Measurements from ENCODE around the gene PSMC1.

PSMC1 gene

GRCh38 chr14:90299408-90299807, 43.1 kb downstream of the PSMC1 start:
- TF ChIP-seq, protein P1, sequence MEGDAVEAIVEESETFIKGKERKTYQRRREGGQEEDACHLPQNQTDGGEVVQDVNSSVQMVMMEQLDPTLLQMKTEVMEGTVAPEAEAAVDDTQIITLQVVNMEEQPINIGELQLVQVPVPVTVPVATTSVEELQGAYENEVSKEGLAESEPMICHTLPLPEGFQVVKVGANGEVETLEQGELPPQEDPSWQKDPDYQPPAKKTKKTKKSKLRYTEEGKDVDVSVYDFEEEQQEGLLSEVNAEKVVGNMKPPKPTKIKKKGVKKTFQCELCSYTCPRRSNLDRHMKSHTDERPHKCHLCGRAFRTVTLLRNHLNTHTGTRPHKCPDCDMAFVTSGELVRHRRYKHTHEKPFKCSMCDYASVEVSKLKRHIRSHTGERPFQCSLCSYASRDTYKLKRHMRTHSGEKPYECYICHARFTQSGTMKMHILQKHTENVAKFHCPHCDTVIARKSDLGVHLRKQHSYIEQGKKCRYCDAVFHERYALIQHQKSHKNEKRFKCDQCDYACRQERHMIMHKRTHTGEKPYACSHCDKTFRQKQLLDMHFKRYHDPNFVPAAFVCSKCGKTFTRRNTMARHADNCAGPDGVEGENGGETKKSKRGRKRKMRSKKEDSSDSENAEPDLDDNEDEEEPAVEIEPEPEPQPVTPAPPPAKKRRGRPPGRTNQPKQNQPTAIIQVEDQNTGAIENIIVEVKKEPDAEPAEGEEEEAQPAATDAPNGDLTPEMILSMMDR (IDR thresholded peaks at IDR 0.05), result no peak
- H3K9me3 ChIP-seq, result no peaks in the 10 kb centered on the region
- peak overlapping the region; percentile 8 to 15 for H3K4me3 ChIP-seq (ENCODE audit: low read depth in 1 of 2, low read length in 1 of 2)
- no peaks in the 10 kb centered on the region for H3K27me3 ChIP-seq
- H3K4me1 ChIP-seq (ENCODE audit: control insufficient read depth in 1 of 2, insufficient read depth in 1 of 2, low read depth in 1 of 2, low read length in 1 of 2), result peaks cover 74 to 79% of the 10 kb centered on the region in 2 experiments
- peaks cover 21% of the 10 kb centered on the region for H3K36me3 ChIP-seq
- peak overlapping the region; percentile 91 for H3K27ac ChIP-seq

- Histone ChIP-seq H3K27ac (peak overlapping the region; percentile 91), H3K4me1 (ENCODE audit: control insufficient read depth in 1 of 2, insufficient read depth in 1 of 2, low read depth in 1 of 2, low read length in 1 of 2) (peaks cover 62 to 66% of the 10 kb centered on the region in 2 experiments), H3K9me3 (no peaks in the 10 kb centered on the region), H3K36me3 (peaks cover 28% of the 10 kb centered on the region), H3K4me3 (ENCODE audit: low read depth in 1 of 2, low read length in 1 of 2) (peak overlapping the region in 1 of 2 experiments; percentile 8), H3K27me3 (no peaks in the 10 kb centered on the region)
- TF ChIP-seq, protein P1 (IDR thresholded peaks at IDR 0.05), result no peak
Observed at GRCh38 chr14:90300611-90301047, 44.3 kb downstream of the PSMC1 start.

- H3K36me3 ChIP-seq, result peaks cover 33% of the 10 kb centered on the region
- H3K4me1 ChIP-seq (ENCODE audit: control insufficient read depth in 1 of 2, insufficient read depth in 1 of 2, low read depth in 1 of 2, low read length in 1 of 2), result peaks cover 57 to 62% of the 10 kb centered on the region in 2 experiments
- no peaks in the 10 kb centered on the region for H3K27me3 ChIP-seq
- no peak overlapping the region for H3K4me3 ChIP-seq (ENCODE audit: low read depth in 1 of 2, low read length in 1 of 2)
- no peaks in the 10 kb centered on the region for H3K9me3 ChIP-seq
- peak overlapping the region; percentile 91 for H3K27ac ChIP-seq
- TF ChIP-seq, protein P1 (IDR thresholded peaks at IDR 0.05), result no peak
Observed at GRCh38 chr14:90301122-90301521, 44.8 kb downstream of the PSMC1 start.

DNA sequence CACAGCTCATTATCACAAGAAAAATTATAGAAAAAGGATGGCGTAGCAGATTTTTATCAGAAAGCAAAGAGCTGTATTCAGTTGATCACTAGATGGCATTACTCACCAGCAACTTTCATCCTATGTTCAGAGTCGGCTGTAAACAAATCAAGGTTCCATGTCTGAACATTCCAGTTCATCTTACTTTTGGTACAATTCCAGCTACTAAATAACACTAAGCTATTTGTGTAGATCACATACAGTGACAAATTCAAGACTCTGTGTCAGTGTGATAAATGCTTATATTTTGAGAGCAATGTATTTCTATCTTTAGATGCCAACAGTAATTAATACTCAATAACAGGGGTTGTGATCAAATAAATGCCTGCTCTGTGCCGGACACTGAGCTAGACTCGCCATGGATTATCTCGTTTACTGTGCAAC, 45.3 kb downstream of the PSMC1 start:
- Histone ChIP-seq H3K36me3 (peaks cover 36% of the 10 kb centered on the region), H3K9me3 (no peaks in the 10 kb centered on the region), H3K4me1 (ENCODE audit: control insufficient read depth in 1 of 2, insufficient read depth in 1 of 2, low read depth in 1 of 2, low read length in 1 of 2) (peaks cover 51 to 56% of the 10 kb centered on the region in 2 experiments), H3K27ac (peak overlapping the region; percentile 91), H3K27me3 (no peaks in the 10 kb centered on the region), H3K4me3 (ENCODE audit: low read depth in 1 of 2, low read length in 1 of 2) (no peak overlapping the region)
- TF ChIP-seq, protein P1 (IDR thresholded peaks at IDR 0.05), result no peak

- Histone ChIP-seq H3K36me3 (peaks cover 39% of the 10 kb centered on the region), H3K27ac (no peak overlapping the region)
- TF ChIP-seq, protein P1 (IDR thresholded peaks at IDR 0.05), result no peak
Observed at GRCh38 chr14:90302529-90303303, 46.4 kb downstream of the PSMC1 start.

More at GRCh38 chr14:90302529-90303303, 46.4 kb downstream of the PSMC1 start:
- Histone ChIP-seq H3K9me3 (no peaks in the 10 kb centered on the region), H3K4me3 (ENCODE audit: low read depth in 1 of 2, low read length in 1 of 2) (no peak overlapping the region), H3K4me1 (ENCODE audit: control insufficient read depth in 1 of 2, insufficient read depth in 1 of 2, low read depth in 1 of 2, low read length in 1 of 2) (peaks cover 41 to 50% of the 10 kb centered on the region in 2 experiments), H3K27me3 (no peaks in the 10 kb centered on the region)
